ENCODE data around the gene FBXO42.

DNA sequence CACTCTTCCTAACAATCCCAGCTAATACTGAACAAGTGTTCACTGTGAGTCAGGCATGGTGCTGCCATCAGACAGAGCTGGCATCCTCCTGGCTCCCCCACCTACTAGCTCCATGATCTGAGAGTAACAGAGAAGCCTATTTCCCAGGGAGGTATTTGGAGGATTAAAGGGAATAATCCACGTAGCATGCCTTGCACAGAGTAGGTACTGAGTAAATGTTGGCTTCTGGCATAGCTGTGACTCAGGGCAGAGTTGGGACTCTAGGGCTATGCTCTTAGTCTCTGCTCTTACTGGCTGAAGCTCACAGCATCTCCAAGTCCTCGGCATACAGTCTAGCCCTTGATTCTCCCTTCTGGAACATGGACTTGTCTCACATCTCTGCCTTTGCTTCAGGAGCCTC is 148.1 kb downstream of the FBXO42 start:
- TF ChIP-seq POLR2AphosphoS5 (IDR thresholded peaks at IDR 0.05; ENCODE audit: borderline replicate concordance, low read depth, low read length) (no peak), EZH2 (IDR thresholded peaks at IDR 0.05) (no peak)
